Measurements from ENCODE around the gene GRB14. TPM values are rescaled to one million over a fixed set of nuclear protein-coding genes. Genes with fewer than 3 reads are reported as not detected.
"Not testable (repeated sequence)": the region's sequence is repeated elsewhere in the genome, so short reads cannot be mapped to it uniquely, and the experiment has no call there.

Gene GRB14
- total RNA-seq, 2 donors from 2014 or later = not detected

GRCh38 chr2:164478205-164478604 is 143.1 kb downstream of the GRB14 start:
- DNase-seq (ENCODE audit: low spot score) = no peak
- no peak for ATAC-seq
- Mint-ChIP-seq H3K27ac (no peak overlapping the region), H3K36me3 (peaks cover 5% of the 10 kb centered on the region), H3K4me3 (no peak overlapping the region), H3K27me3 (no peaks in the 10 kb centered on the region), H3K4me1 (ENCODE audit: low read depth in 2 of 2) (no peaks in the 10 kb centered on the region), H3K9me3 (peaks cover 3% of the 10 kb centered on the region)

- no peaks in the 10 kb centered on the region for H3K9me3 Mint-ChIP-seq
- no peak overlapping the region for H3K4me3 Mint-ChIP-seq
- no peaks in the 10 kb centered on the region for H3K27me3 Mint-ChIP-seq
- no peaks in the 10 kb centered on the region for H3K4me1 Mint-ChIP-seq (ENCODE audit: low read depth in 2 of 2)
- no peak for ATAC-seq
- DNase-seq (ENCODE audit: low spot score) = no peak
- H3K27ac Mint-ChIP-seq = no peak overlapping the region
- no peaks in the 10 kb centered on the region for H3K36me3 Mint-ChIP-seq
Measured at GRCh38 chr2:164474873-164475272, 146.4 kb downstream of the GRB14 start.

- Mint-ChIP-seq H3K27me3 (no peaks in the 10 kb centered on the region), H3K4me1 (ENCODE audit: low read depth in 2 of 2) (no peaks in the 10 kb centered on the region)
Measured at GRCh38 chr2:164473021-164473420, 148.3 kb downstream of the GRB14 start.

GRCh38 chr2:164465047-164465446 is 156.2 kb downstream of the GRB14 start:
- H3K9me3 Mint-ChIP-seq = peaks cover 24% of the 10 kb centered on the region
- not testable (repeated sequence) for H3K4me3 Mint-ChIP-seq; H3K4me1 Mint-ChIP-seq (ENCODE audit: low read depth in 2 of 2); ATAC-seq; DNase-seq (ENCODE audit: low spot score); H3K27me3 Mint-ChIP-seq; H3K27ac Mint-ChIP-seq; H3K36me3 Mint-ChIP-seq

More at GRCh38 chr2:164473021-164473420, 148.3 kb downstream of the GRB14 start:
- Mint-ChIP-seq H3K9me3 (no peaks in the 10 kb centered on the region), H3K4me3 (no peak overlapping the region), H3K27ac (no peak overlapping the region), H3K36me3 (no peaks in the 10 kb centered on the region)
- ATAC-seq = no peak
- DNase-seq (ENCODE audit: low spot score) = no peak

- H3K27ac Mint-ChIP-seq = no peak overlapping the region
- no peak overlapping the region for H3K4me3 Mint-ChIP-seq
- peaks cover 24% of the 10 kb centered on the region for H3K9me3 Mint-ChIP-seq
- ATAC-seq (no peak), DNase-seq (ENCODE audit: low spot score) (no peak)
- peaks cover 4% of the 10 kb centered on the region for H3K36me3 Mint-ChIP-seq
- H3K4me1 Mint-ChIP-seq (ENCODE audit: low read depth in 2 of 2) = no peaks in the 10 kb centered on the region
- H3K27me3 Mint-ChIP-seq = no peaks in the 10 kb centered on the region
Measured at GRCh38 chr2:164464376-164464775, 156.9 kb downstream of the GRB14 start.

GRCh38 chr2:164458792-164459191 is 162.5 kb downstream of the GRB14 start:
- no peaks in the 10 kb centered on the region for H3K4me1 Mint-ChIP-seq (ENCODE audit: low read depth in 2 of 2)
- peaks cover 18% of the 10 kb centered on the region for H3K9me3 Mint-ChIP-seq
- DNase-seq (ENCODE audit: low spot score) (no peak), ATAC-seq (no peak)
- no peak overlapping the region for H3K27ac Mint-ChIP-seq
- peaks cover 4% of the 10 kb centered on the region for H3K36me3 Mint-ChIP-seq
- H3K4me3 Mint-ChIP-seq = no peak overlapping the region
- no peaks in the 10 kb centered on the region for H3K27me3 Mint-ChIP-seq

GRCh38 chr2:164457271-164457670 is 164.0 kb downstream of the GRB14 start:
- no peaks in the 10 kb centered on the region for H3K4me1 Mint-ChIP-seq (ENCODE audit: low read depth in 2 of 2)
- H3K27ac Mint-ChIP-seq = no peak overlapping the region
- no peaks in the 10 kb centered on the region for H3K27me3 Mint-ChIP-seq
- no peak overlapping the region for H3K4me3 Mint-ChIP-seq
- H3K9me3 Mint-ChIP-seq = peaks cover 12% of the 10 kb centered on the region
- ATAC-seq (no peak), DNase-seq (ENCODE audit: low spot score) (no peak)
- no peaks in the 10 kb centered on the region for H3K36me3 Mint-ChIP-seq

- Mint-ChIP-seq H3K4me3 (no peak overlapping the region), H3K9me3 (peaks cover 5% of the 10 kb centered on the region), H3K4me1 (ENCODE audit: low read depth in 2 of 2) (no peaks in the 10 kb centered on the region), H3K27ac (no peak overlapping the region), H3K27me3 (no peaks in the 10 kb centered on the region), H3K36me3 (no peaks in the 10 kb centered on the region)
- DNase-seq (ENCODE audit: low spot score) = no peak
- ATAC-seq = no peak
Measured at GRCh38 chr2:164456619-164457018, 164.7 kb downstream of the GRB14 start.

- H3K4me1 Mint-ChIP-seq (ENCODE audit: low read depth in 2 of 2) = no peaks in the 10 kb centered on the region
- H3K27me3 Mint-ChIP-seq = no peaks in the 10 kb centered on the region
- no peak overlapping the region for H3K4me3 Mint-ChIP-seq
- H3K27ac Mint-ChIP-seq = no peak overlapping the region
- H3K9me3 Mint-ChIP-seq = peaks cover 3% of the 10 kb centered on the region
- H3K36me3 Mint-ChIP-seq = no peaks in the 10 kb centered on the region
- ATAC-seq = no peak
- no peak for DNase-seq (ENCODE audit: low spot score)
Measured at GRCh38 chr2:164453656-164454305, 167.5 kb downstream of the GRB14 start.

- H3K36me3 Mint-ChIP-seq = no peaks in the 10 kb centered on the region
- H3K27ac Mint-ChIP-seq = no peak overlapping the region
- H3K4me3 Mint-ChIP-seq = no peak overlapping the region
- no peaks in the 10 kb centered on the region for H3K27me3 Mint-ChIP-seq
- H3K9me3 Mint-ChIP-seq = peaks cover 3% of the 10 kb centered on the region
- no peaks in the 10 kb centered on the region for H3K4me1 Mint-ChIP-seq (ENCODE audit: low read depth in 2 of 2)
- no peak for ATAC-seq
- DNase-seq (ENCODE audit: low spot score) = no peak
Measured at GRCh38 chr2:164450278-164450677, 171.0 kb downstream of the GRB14 start.

- Mint-ChIP-seq H3K27ac (no peak overlapping the region), H3K9me3 (peaks cover 3% of the 10 kb centered on the region), H3K4me1 (ENCODE audit: low read depth in 2 of 2) (no peaks in the 10 kb centered on the region), H3K4me3 (no peak overlapping the region), H3K27me3 (no peaks in the 10 kb centered on the region), H3K36me3 (no peaks in the 10 kb centered on the region)
- DNase-seq (ENCODE audit: low spot score) (no peak), ATAC-seq (no peak)
Measured at GRCh38 chr2:164449706-164450105, 171.6 kb downstream of the GRB14 start.

GRCh38 chr2:164447660-164448059 is 173.6 kb downstream of the GRB14 start:
- ATAC-seq = no peak
- no peak overlapping the region for H3K4me3 Mint-ChIP-seq

More at GRCh38 chr2:164447660-164448059, 173.6 kb downstream of the GRB14 start:
- Mint-ChIP-seq H3K27me3 (no peaks in the 10 kb centered on the region), H3K27ac (no peak overlapping the region), H3K9me3 (peaks cover 7% of the 10 kb centered on the region), H3K36me3 (no peaks in the 10 kb centered on the region), H3K4me1 (ENCODE audit: low read depth in 2 of 2) (no peaks in the 10 kb centered on the region)
- DNase-seq (ENCODE audit: low spot score) = no peak

All from natural killer cell treated with Interleukin-12 subunit alpha and Interleukin-12 subunit beta and Interleukin-15 and Interleukin-18, amount 100 ng/mL, for 72 hours (primary cell).